Tibial nerve (tissue), 4 donors: ENCODE measurements around the gene ZBTB7C. TPM values are rescaled to one million over a fixed set of nuclear protein-coding genes. Genes with fewer than 3 reads are reported as not detected.

Experiments
- DNase-seq, 2 donors: peaks; one replicate each; pipeline ENCODE4 v3.0.0-alpha.2; 2019; ENCODE audit warnings: low spot score in 2 of 2
- H3K27ac ChIP-seq, 4 donors: fragments of 200-600 bp; sonication (generic) in 3 of 4; one replicate each; pipeline ENCODE4 v1.5.1; 2017 to 2019; ENCODE audit warnings: mild to moderate bottlenecking in 1 of 4
- H3K27me3 ChIP-seq, 2 donors: fragments of 200-600 bp; sonication (generic) in 1 of 2; one replicate each; pipeline versions ENCODE4 v1.5.1 to v1.6.0; 2017 to 2019
- H3K36me3 ChIP-seq, 3 donors: fragments of 200-600 bp; sonication (generic); one replicate each; pipeline ENCODE4 v1.5.1; 2018 to 2019
- H3K4me1 ChIP-seq, 4 donors: fragments of 200-600 bp; sonication (generic) in 3 of 4; one replicate each; pipeline ENCODE4 v1.5.1; 2017 to 2019
- H3K4me3 ChIP-seq, 4 donors: fragments of 200-600 bp; sonication (generic) in 3 of 4; one replicate each; pipeline ENCODE4 v1.5.1; 2017 to 2019; ENCODE audit warnings: mild to moderate bottlenecking in 1 of 4, moderate library complexity in 1 of 4
- H3K9me3 ChIP-seq, 4 donors: fragments of 200-600 bp; sonication (generic) in 3 of 4; one replicate each; pipeline ENCODE4 v1.5.1; 2017 to 2019
- EP300 ChIP-seq, 2 donors: sonication (generic); formaldehyde crosslinking; IDR thresholded peaks; one replicate each; pipeline ENCODE4 v1.6.1; 2017; ENCODE audit warnings: antibody characterized with exemption in 2 of 2, mild to moderate bottlenecking in 1 of 2
- POLR2A ChIP-seq, 2 donors: fragments of 450-650 bp; IDR thresholded peaks; one replicate each; pipeline ENCODE4 v1.6.1; 2017; ENCODE audit warnings: antibody characterized with exemption in 2 of 2, mild to moderate bottlenecking in 2 of 2, moderate library complexity in 2 of 2
- WGBS, 2 donors: methylation state at CpG; one replicate each; pipeline ENCODE4 v1.1.5; 2018; 5-methylcytosine and 5-hydroxymethylcytosine counted together
- total RNA-seq, 4 donors: library from RNA; depleted of rRNA; stranded (reverse); fragments of >200 nt; gene quantifications; one replicate each; pipeline ENCODE4 v1.1.0, GENCODE V29; 2016
- TF ChIP-seq, protein P1 (sequence below), 5 experiments: fragments of 200-600 bp in 3 of 5; fragments of 450-650 bp in 2 of 5; sonication (generic) in 3 of 5; IDR thresholded peaks; one replicate each; pipeline ENCODE4 v1.5.1; 2016 to 2019; ENCODE audit warnings: antibody characterized with exemption in 5 of 5, mild to moderate bottlenecking in 3 of 5, moderate library complexity in 2 of 5

Gene ZBTB7C
- total RNA-seq, 4 donors from 2014 or later: 24.6 to 95.0 (median 75.3) TPM

DNA sequence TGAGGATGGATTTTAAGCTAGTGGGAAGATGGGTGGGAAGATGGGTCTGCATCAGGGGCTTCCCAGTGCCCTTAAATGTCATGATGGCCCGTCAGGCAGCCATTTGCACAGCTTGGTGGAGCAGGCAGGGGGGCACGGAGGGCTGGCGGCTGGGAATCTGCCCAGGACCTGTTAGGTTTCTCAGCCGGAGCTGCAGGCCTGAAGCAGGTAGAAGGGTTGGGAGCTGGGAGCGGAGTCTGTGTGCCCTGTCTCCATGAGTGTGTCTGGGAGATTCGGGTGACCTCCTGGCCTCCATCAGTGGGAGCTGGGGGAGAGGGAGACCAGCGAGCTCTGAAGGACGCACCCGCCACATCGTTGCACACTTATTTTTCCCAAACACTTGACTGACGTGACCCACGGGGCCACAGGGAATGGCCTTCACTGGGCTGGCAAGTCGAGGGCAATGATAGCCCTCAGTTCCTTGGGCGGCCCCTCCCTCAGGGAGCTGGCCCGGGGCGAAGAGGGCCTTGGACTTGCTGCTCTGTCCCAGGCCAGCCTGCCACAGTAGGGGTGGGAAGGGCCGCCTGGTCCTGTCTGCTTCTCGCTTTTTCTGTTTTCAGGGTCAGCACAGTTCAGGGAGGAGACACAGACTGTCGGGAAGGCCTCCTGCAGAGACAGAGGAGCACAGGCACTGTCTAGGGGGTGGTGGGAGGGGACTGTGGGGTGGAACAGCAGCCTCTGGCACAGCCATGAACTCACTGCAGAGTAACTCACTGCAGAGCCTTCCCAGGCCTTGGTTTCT, 236.8 kb downstream of the ZBTB7C start:
- Histone ChIP-seq H3K4me1 (peaks cover 0 to 33% (median 0%) of the 10 kb centered on the region in 4 donors), H3K36me3 (no peaks in the 10 kb centered on the region), H3K4me3 (no peak overlapping the region), H3K27ac (no peak overlapping the region), H3K9me3 (no peaks in the 10 kb centered on the region), H3K27me3 (no peaks in the 10 kb centered on the region)
- WGBS, 2 donors: 82 to 85% methylated on average over 17 to 18 of the region's 19 CpGs
- TF ChIP-seq POLR2A (IDR thresholded peaks at IDR 0.05): no peak
- TF ChIP-seq, protein P1, sequence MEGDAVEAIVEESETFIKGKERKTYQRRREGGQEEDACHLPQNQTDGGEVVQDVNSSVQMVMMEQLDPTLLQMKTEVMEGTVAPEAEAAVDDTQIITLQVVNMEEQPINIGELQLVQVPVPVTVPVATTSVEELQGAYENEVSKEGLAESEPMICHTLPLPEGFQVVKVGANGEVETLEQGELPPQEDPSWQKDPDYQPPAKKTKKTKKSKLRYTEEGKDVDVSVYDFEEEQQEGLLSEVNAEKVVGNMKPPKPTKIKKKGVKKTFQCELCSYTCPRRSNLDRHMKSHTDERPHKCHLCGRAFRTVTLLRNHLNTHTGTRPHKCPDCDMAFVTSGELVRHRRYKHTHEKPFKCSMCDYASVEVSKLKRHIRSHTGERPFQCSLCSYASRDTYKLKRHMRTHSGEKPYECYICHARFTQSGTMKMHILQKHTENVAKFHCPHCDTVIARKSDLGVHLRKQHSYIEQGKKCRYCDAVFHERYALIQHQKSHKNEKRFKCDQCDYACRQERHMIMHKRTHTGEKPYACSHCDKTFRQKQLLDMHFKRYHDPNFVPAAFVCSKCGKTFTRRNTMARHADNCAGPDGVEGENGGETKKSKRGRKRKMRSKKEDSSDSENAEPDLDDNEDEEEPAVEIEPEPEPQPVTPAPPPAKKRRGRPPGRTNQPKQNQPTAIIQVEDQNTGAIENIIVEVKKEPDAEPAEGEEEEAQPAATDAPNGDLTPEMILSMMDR (IDR thresholded peaks at IDR 0.05): no peak
- TF ChIP-seq EP300 (IDR thresholded peaks at IDR 0.05): no peak
- DNase-seq: no peak

DNA sequence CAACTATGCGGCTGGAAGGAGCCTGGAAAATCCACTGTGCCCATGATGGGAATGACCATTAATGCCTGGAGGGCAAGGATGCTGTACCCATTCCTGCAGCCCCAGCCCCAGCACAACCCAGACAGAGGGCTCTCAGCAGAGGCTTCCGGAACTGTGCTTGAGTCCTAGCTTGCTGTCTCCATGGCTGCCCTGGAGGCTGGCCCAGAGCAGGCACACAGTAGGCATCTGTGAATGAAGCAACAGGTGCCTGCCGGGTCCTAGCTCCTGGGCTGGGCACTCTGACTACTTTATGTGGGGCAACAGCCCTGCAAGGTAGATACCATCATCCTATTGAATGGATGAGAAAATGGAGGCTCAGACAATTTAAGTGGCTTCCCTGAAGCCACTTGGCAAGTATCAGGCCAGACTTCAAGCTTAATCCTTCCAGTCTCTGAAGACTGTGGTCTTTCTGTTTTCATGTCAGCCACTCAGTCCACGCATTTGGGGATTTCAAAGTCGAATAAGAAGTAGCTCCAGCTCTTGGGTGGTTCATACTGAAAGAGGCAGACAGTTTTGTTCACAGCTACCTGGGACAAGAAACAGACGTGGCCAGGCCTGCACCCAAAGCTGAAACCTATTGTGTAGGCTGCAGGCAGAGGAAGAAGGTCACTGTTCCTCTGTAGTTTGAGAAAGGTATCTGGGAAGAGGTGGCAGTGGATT, 237.5 kb downstream of the ZBTB7C start:
- Histone ChIP-seq H3K27ac (no peak overlapping the region), H3K4me1 (peaks cover 0 to 40% (median 3%) of the 10 kb centered on the region in 4 donors), H3K4me3 (no peak overlapping the region), H3K27me3 (no peaks in the 10 kb centered on the region), H3K9me3 (no peaks in the 10 kb centered on the region), H3K36me3 (no peaks in the 10 kb centered on the region)
- WGBS, 2 donors: 91 to 97% methylated on average over 6 of the region's 6 CpGs
- DNase-seq: no peak
- TF ChIP-seq, protein P1 (IDR thresholded peaks at IDR 0.05): no peak
- TF ChIP-seq POLR2A (IDR thresholded peaks at IDR 0.05): no peak
- no peak for TF ChIP-seq EP300 (IDR thresholded peaks at IDR 0.05)

DNA sequence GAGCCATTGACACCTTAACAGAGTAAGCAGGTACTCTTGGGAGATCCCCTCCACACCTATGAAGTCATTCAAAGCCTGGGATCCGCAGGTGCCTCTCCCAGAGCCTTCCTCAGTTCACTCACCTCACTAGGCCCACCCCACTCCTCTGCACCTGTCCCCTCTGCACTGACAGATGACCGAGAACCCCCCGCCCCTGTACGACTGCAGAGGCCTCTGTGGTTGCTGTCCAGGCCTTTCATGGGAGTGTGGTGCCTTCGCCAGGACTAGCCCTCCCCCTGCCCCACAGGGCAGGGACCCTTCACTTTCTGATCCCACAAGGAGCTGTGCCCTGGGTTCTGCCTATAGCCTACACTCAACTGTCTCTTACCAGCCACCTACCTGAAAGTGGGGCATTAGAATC, 238.5 kb downstream of the ZBTB7C start:
- H3K27ac ChIP-seq: no peak overlapping the region
- no peak for DNase-seq
- 95 to 97% methylated on average over 5 of the region's 5 CpGs for WGBS, 2 donors
- no peaks in the 10 kb centered on the region for H3K27me3 ChIP-seq
- no peaks in the 10 kb centered on the region for H3K9me3 ChIP-seq
- TF ChIP-seq, protein P1 (IDR thresholded peaks at IDR 0.05): no peak
- no peak for TF ChIP-seq POLR2A (IDR thresholded peaks at IDR 0.05)
- no peak for TF ChIP-seq EP300 (IDR thresholded peaks at IDR 0.05)
- peaks cover 0 to 49% (median 3%) of the 10 kb centered on the region in 4 donors for H3K4me1 ChIP-seq
- no peaks in the 10 kb centered on the region for H3K36me3 ChIP-seq
- H3K4me3 ChIP-seq: no peak overlapping the region

DNA sequence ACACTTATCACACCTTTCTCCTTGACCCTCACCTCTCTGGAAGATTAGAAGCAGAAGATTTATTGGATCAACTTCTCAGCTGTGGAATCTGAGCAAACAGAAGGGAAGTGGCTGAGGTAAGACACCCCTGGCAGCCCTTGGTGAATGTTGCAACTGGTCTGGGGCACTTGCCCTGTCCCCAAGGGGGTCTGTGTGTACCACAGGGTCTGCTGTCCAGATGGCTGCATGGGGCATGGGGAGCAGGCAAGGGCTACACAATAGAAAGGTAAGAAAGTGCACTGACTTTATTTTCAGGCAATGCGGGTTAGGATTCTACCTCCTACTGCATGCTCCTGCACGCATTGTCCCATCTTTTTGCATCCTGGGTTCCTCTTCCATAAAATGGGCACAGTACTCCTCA, 240.3 kb downstream of the ZBTB7C start:
- no peaks in the 10 kb centered on the region for H3K27me3 ChIP-seq
- no peaks in the 10 kb centered on the region for H3K36me3 ChIP-seq
- H3K4me3 ChIP-seq: no peak overlapping the region
- no peak overlapping the region for H3K27ac ChIP-seq
- peaks cover 0 to 64% (median 8%) of the 10 kb centered on the region in 4 donors for H3K4me1 ChIP-seq
- no peak for DNase-seq
- TF ChIP-seq POLR2A (IDR thresholded peaks at IDR 0.05): no peak
- TF ChIP-seq, protein P1 (IDR thresholded peaks at IDR 0.05): no peak
- TF ChIP-seq EP300 (IDR thresholded peaks at IDR 0.05): no peak
- WGBS, 2 donors: 97 to 98% methylated on average over 2 of the region's 2 CpGs
- no peaks in the 10 kb centered on the region for H3K9me3 ChIP-seq

DNA sequence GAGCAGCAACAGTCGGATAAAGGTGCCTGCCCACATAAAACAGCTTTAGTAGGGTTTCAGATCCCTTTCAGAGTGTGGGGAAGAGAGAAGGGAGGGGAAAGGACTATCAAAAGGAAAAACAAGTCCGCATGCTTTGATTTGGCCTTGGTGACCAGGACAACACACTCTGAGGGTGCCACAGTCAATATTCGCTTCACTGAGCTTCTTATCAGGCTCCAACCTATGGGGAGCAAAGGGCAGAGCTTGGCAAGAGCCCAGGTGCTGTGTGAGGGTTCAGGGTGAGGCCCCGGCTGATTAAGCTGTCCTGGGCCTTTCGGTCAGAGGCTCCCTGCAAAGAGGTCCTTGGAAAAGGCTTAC, 241.3 kb downstream of the ZBTB7C start:
- no peak for TF ChIP-seq POLR2A (IDR thresholded peaks at IDR 0.05)
- TF ChIP-seq, protein P1 (IDR thresholded peaks at IDR 0.05): no peak
- TF ChIP-seq EP300 (IDR thresholded peaks at IDR 0.05): no peak
- Histone ChIP-seq H3K27ac (no peak overlapping the region), H3K4me1 (peaks cover 0 to 70% (median 8%) of the 10 kb centered on the region in 4 donors), H3K4me3 (no peak overlapping the region), H3K9me3 (no peaks in the 10 kb centered on the region), H3K27me3 (no peaks in the 10 kb centered on the region), H3K36me3 (no peaks in the 10 kb centered on the region)
- no peak for DNase-seq
- 59 to 76% methylated on average over 5 of the region's 5 CpGs for WGBS, 2 donors
